Measurements from ENCODE around the gene GPR6.

The GPR6 gene

GRCh38 chr6:109984410-109984809 is 6.3 kb downstream of the GPR6 start:
- Histone ChIP-seq H3K4me3 (replicated peaks; ENCODE audit: insufficient read depth, low read length) (no peak overlapping the region), H3K27ac (replicated peaks) (no peak overlapping the region), H3K27me3 (ENCODE audit: insufficient read depth, poor library complexity, severe bottlenecking) (no peaks in the 10 kb centered on the region)
- no peak for TF ChIP-seq SPI1 (IDR thresholded peaks at IDR 0.05; ENCODE audit: borderline replicate concordance, low read depth)
- TF ChIP-seq CTCF (IDR thresholded peaks at IDR 0.05; ENCODE audit: insufficient read depth, low read length) = no peak
- TF ChIP-seq GABPA (IDR thresholded peaks at IDR 0.05; ENCODE audit: low read depth) = no peak
- TF ChIP-seq REST (IDR thresholded peaks at IDR 0.05; ENCODE audit: insufficient replicate concordance, low read depth) = no peak
- no peak for TF ChIP-seq POLR2AphosphoS5 (IDR thresholded peaks at IDR 0.05; ENCODE audit: low read depth)
- no peak for DNase-seq (ENCODE audit: low read depth in 1 of 2, low spot score in 1 of 2)

GRCh38 chr6:109987196-109987595 is 9.1 kb downstream of the GPR6 start:
- no peak overlapping the region for H3K27ac ChIP-seq (replicated peaks)
- no peak overlapping the region for H3K4me3 ChIP-seq (replicated peaks; ENCODE audit: insufficient read depth, low read length)
- H3K27me3 ChIP-seq (ENCODE audit: insufficient read depth, poor library complexity, severe bottlenecking) = no peaks in the 10 kb centered on the region
- TF ChIP-seq GABPA (IDR thresholded peaks at IDR 0.05; ENCODE audit: low read depth) (no peak), REST (IDR thresholded peaks at IDR 0.05; ENCODE audit: insufficient replicate concordance, low read depth) (no peak), POLR2AphosphoS5 (IDR thresholded peaks at IDR 0.05; ENCODE audit: low read depth) (no peak), SPI1 (IDR thresholded peaks at IDR 0.05; ENCODE audit: borderline replicate concordance, low read depth) (no peak), CTCF (IDR thresholded peaks at IDR 0.05; ENCODE audit: insufficient read depth, low read length) (no peak)
- no peak for DNase-seq (ENCODE audit: low read depth in 1 of 2, low spot score in 1 of 2)

DNA sequence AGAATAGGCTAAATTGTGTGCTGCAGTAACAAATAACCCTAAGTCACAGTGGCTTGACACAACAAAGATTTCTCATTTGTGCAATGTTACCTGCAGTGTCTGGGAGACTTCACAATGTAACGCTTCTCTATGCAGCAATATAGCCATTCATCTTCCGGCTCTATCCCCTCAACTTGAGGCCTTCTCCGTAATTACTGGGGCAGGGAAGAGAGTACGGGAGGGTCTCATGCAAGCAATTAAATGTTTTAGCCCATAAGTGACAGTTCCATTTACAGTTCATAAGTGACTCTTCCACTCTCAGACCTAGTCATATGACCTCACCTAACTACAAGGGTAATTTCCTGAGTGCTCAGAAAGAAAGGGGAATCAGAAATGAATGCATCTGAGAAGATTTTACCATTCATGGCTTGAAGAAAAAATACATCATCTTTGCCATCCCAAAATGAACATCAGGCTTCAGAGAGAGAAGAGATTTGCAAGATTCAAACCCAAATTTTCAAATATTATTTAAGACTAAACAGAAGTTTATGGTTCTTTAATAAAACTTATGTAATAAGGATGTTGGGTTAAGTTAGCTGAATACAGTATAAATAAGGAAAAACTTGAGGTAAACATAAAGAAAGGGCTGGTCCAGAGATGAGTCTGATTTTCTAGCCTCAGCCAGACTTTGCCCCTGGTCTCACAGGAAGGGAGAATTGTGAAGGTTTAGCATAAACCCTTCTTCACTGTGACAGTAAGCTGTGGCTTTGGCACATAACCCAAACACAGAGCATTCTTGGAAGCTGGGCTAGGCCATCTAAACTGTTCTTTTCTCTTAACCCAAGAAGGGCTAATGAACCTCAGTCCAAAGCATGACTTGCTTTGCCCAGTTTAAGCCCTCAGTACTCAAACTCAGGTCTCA is 13.3 kb downstream of the GPR6 start:
- H3K27ac ChIP-seq (replicated peaks) = no peak overlapping the region
- H3K4me3 ChIP-seq (replicated peaks; ENCODE audit: insufficient read depth, low read length) = no peak overlapping the region
- no peak for DNase-seq (ENCODE audit: low read depth in 1 of 2, low spot score in 1 of 2)
- no peak for TF ChIP-seq GABPA (IDR thresholded peaks at IDR 0.05; ENCODE audit: low read depth)
- no peak for TF ChIP-seq CTCF (IDR thresholded peaks at IDR 0.05; ENCODE audit: insufficient read depth, low read length)
- TF ChIP-seq REST (IDR thresholded peaks at IDR 0.05; ENCODE audit: insufficient replicate concordance, low read depth) = no peak
- TF ChIP-seq SPI1 (IDR thresholded peaks at IDR 0.05; ENCODE audit: borderline replicate concordance, low read depth) = no peak
- no peak for TF ChIP-seq POLR2AphosphoS5 (IDR thresholded peaks at IDR 0.05; ENCODE audit: low read depth)
- no peaks in the 10 kb centered on the region for H3K27me3 ChIP-seq (ENCODE audit: insufficient read depth, poor library complexity, severe bottlenecking)
